GM23248 (cell line): Measurements from ENCODE around the gene RPAP2. TPM values are rescaled to one million over a fixed set of nuclear protein-coding genes. Genes with fewer than 3 reads are reported as not detected.
A peak's percentile ranks its signal among the peaks of the same experiment; 100 is the strongest.

Experiments
- DNase-seq: peaks from one replicate; pipeline ENCODE4 v3.0.0-alpha.2; 2015
- H2AFZ ChIP-seq: fragments of 200-600 bp; sonication (generic); 2 replicates; pipeline ENCODE4 v1.6.1; 2016; ENCODE audit warnings: antibody characterized with exemption
- H3F3A ChIP-seq: fragments of 200-600 bp; sonication (generic); 2 replicates; pipeline ENCODE4 v1.6.1; 2016; ENCODE audit warnings: mild to moderate bottlenecking, antibody characterized with exemption, mixed run types; ENCODE audit not compliant: insufficient read depth
- H3K27ac ChIP-seq: fragments of 200-600 bp; sonication (generic); 2 replicates; pipeline ENCODE4 v1.5.1; 2016; ENCODE audit warnings: mild to moderate bottlenecking
- H3K27me3 ChIP-seq: fragments of 200-600 bp; sonication (generic); replicated peaks from 2 replicates; pipeline ENCODE4 v1.6.1; 2016; ENCODE audit warnings: mild to moderate bottlenecking; ENCODE audit not compliant: insufficient read depth
- H3K36me3 ChIP-seq: fragments of 200-600 bp; sonication (generic); 2 replicates; pipeline ENCODE4 v1.6.1; 2016; ENCODE audit warnings: low read depth, mild to moderate bottlenecking
- H3K4me1 ChIP-seq: fragments of 200-600 bp; sonication (generic); 2 replicates; pipeline ENCODE4 v1.6.1; 2016; ENCODE audit warnings: mild to moderate bottlenecking; ENCODE audit not compliant: insufficient read depth
- H3K4me2 ChIP-seq: fragments of 200-600 bp; sonication (generic); one replicate; pipeline ENCODE4 v1.6.1; 2016; ENCODE audit warnings: mild to moderate bottlenecking; ENCODE audit not compliant: unreplicated experiment
- H3K4me3 ChIP-seq: fragments of 200-600 bp; sonication (generic); 2 replicates; pipeline ENCODE4 v1.5.1; 2016; ENCODE audit warnings: mild to moderate bottlenecking
- H3K79me2 ChIP-seq: fragments of 200-600 bp; sonication (generic); 2 replicates; pipeline ENCODE4 v1.6.1; 2016; ENCODE audit warnings: mild to moderate bottlenecking; ENCODE audit not compliant: insufficient read depth
- H3K9ac ChIP-seq: fragments of 200-600 bp; sonication (generic); 2 replicates; pipeline ENCODE4 v1.6.1; 2016; ENCODE audit warnings: mild to moderate bottlenecking
- H3K9me2 ChIP-seq: fragments of 200-600 bp; sonication (generic); 2 replicates; pipeline ENCODE4 v1.6.1; 2016; ENCODE audit warnings: mixed run types, mild to moderate bottlenecking, moderate library complexity; ENCODE audit not compliant: insufficient read depth
- H3K9me3 ChIP-seq: fragments of 200-600 bp; sonication (generic); one replicate; pipeline ENCODE4 v1.6.1; 2017; ENCODE audit warnings: low read depth
- H4K20me1 ChIP-seq: fragments of 200-600 bp; sonication (generic); 2 replicates; pipeline ENCODE4 v1.6.0; 2016; ENCODE audit not compliant: insufficient read depth
- EZH2 ChIP-seq: fragments of 200-600 bp; sonication (generic); IDR thresholded peaks from 2 replicates; pipeline ENCODE4 v1.6.1; 2018; ENCODE audit warnings: antibody characterized with exemption, mild to moderate bottlenecking; ENCODE audit not compliant: insufficient read depth, poor library complexity, severe bottlenecking
- EZH2phosphoT487 ChIP-seq: fragments of 200-600 bp; sonication (generic); IDR thresholded peaks from 2 replicates; pipeline ENCODE4 v1.6.1; 2018; ENCODE audit warnings: antibody characterized with exemption, moderate library complexity, mild to moderate bottlenecking, low read depth; ENCODE audit not compliant: insufficient read depth
- WGBS, 2 experiments: methylation state at CpG; one replicate each; pipeline ENCODE4 v1.1.6; 2015 to 2017; ENCODE audit warnings: low lambda C conversion rate in 2 of 2, low coverage in 1 of 2; ENCODE audit errors: missing lambda C conversion rate in 2 of 2; 5-methylcytosine and 5-hydroxymethylcytosine counted together
- in situ Hi-C: fragments of 300-500 bp; cut with MboI; formaldehyde crosslinking; loops from 2 replicates; pipeline ENCODE4 v1.15.0; 2020
- polyA plus RNA-seq: library from polyadenylated mRNA; unstranded; fragments of >200 nt; fragmentation: Nextera tagmentation; extraction: Ambion mirVana; gene quantifications from 2 replicates; pipeline ENCODE4 v1.2.1, GENCODE V29; 2016
- total RNA-seq: library from RNA; depleted of rRNA; stranded (reverse); fragments of >200 nt; shearing (Covaris generic); gene quantifications from 2 replicates; pipeline ENCODE4 v1.2.3, GENCODE V29; 2014

RPAP2 gene
- total and polyA plus RNA-seq, 2 experiments from 2014 or later: 17.4 to 25.8 TPM

- Histone ChIP-seq H3K27me3 (no peaks in the 10 kb centered on the region), H3K4me3 (no peak overlapping the region), H3K27ac (no peak overlapping the region), H3F3A (peaks cover 8% of the 10 kb centered on the region; the same call in 1 of the 2 replicates), H3K9ac (no peak overlapping the region), H2AFZ (no peak overlapping the region), H3K4me1 (no peaks in the 10 kb centered on the region), H3K9me3 (no peaks in the 10 kb centered on the region), H3K36me3 (peaks cover 11% of the 10 kb centered on the region; the same call in 1 of the 2 replicates), H4K20me1 (no peaks in the 10 kb centered on the region), H3K9me2 (no peaks in the 10 kb centered on the region), H3K79me2 (no peaks in the 10 kb centered on the region), H3K4me2 (no peak overlapping the region)
- TF ChIP-seq EZH2phosphoT487 (no peak), EZH2 (no peak)
- in situ Hi-C loops: loop anchor here (10.0 kb wide), 1 partner anchor 787 kb away; the partner anchor contains the start of gene CDC7
- 7% methylated on average over 3 of the region's 3 CpGs for WGBS, 2 experiments
- DNase-seq: peak; percentile 73
These were observed 7.4 kb upstream of the RPAP2 start for GRCh38 chr1:92291372-92291999.

- Histone ChIP-seq H3K27me3 (no peaks in the 10 kb centered on the region), H3K4me2 (peak overlapping the region; percentile 75), H3F3A (no peaks in the 10 kb centered on the region; the same call in 1 of the 2 replicates), H3K9me2 (no peaks in the 10 kb centered on the region), H3K9ac (peak overlapping the region; percentile 87), H3K36me3 (peaks cover 6% of the 10 kb centered on the region; the same call in 1 of the 2 replicates), H3K27ac (peak overlapping the region; percentile 77), H3K79me2 (peaks cover 50% of the 10 kb centered on the region), H3K4me1 (peaks cover 22% of the 10 kb centered on the region), H2AFZ (peak overlapping the region; percentile 94), H4K20me1 (no peaks in the 10 kb centered on the region), H3K4me3 (peak overlapping the region; percentile 87), H3K9me3 (no peaks in the 10 kb centered on the region)
- TF ChIP-seq EZH2: no peak
- no peak for TF ChIP-seq EZH2phosphoT487
- peak; percentile 52 for DNase-seq
- 13 to 15% methylated on average over 3 of the region's 3 CpGs for WGBS, 2 experiments
- in situ Hi-C loops: loop anchor here (10.0 kb wide), 1 partner anchor 793 kb away; the partner anchor contains the start of gene CDC7
These were observed 666 bp upstream of the RPAP2 start for GRCh38 chr1:92298213-92298572.

GRCh38 chr1:92299477-92300150, 755 bp downstream of the RPAP2 start:
- peaks cover 22% of the 10 kb centered on the region for H3K4me1 ChIP-seq
- no peaks in the 10 kb centered on the region for H3K27me3 ChIP-seq
- in situ Hi-C loops: loop anchor here (10.0 to 25.0 kb wide), 2 partner anchors 313 to 795 kb away; partner anchors contain the start of gene CDC7
- H2AFZ ChIP-seq: peak overlapping the region; percentile 94
- peaks cover 17% of the 10 kb centered on the region for H3K36me3 ChIP-seq
- H3F3A ChIP-seq: no peaks in the 10 kb centered on the region; the same call in 1 of the 2 replicates
- no peak for TF ChIP-seq EZH2
- no peak for TF ChIP-seq EZH2phosphoT487
- no peaks in the 10 kb centered on the region for H4K20me1 ChIP-seq
- peak overlapping the region; percentile 83 for H3K4me2 ChIP-seq
- no peaks in the 10 kb centered on the region for H3K9me3 ChIP-seq
- H3K79me2 ChIP-seq: peaks cover 50% of the 10 kb centered on the region
- peak overlapping the region; percentile 87 for H3K9ac ChIP-seq
- H3K27ac ChIP-seq: peak overlapping the region; percentile 77
- WGBS, 2 experiments: 42 to 45% methylated on average over 11 of the region's 11 CpGs
- peak; percentile 18 for DNase-seq
- no peaks in the 10 kb centered on the region for H3K9me2 ChIP-seq
- H3K4me3 ChIP-seq: peak overlapping the region; percentile 87

GRCh38 chr1:92301021-92301420, 2.2 kb downstream of the RPAP2 start:
- H3K27me3 ChIP-seq: no peaks in the 10 kb centered on the region
- H3K9me3 ChIP-seq: no peaks in the 10 kb centered on the region
- H4K20me1 ChIP-seq: no peaks in the 10 kb centered on the region
- no peak for DNase-seq
- H3K4me3 ChIP-seq: no peak overlapping the region
- peaks cover 50% of the 10 kb centered on the region for H3K79me2 ChIP-seq
- peaks cover 22% of the 10 kb centered on the region for H3K4me1 ChIP-seq
- no peak overlapping the region for H3K27ac ChIP-seq
- no peak overlapping the region for H3K9ac ChIP-seq
- no peaks in the 10 kb centered on the region for H3K9me2 ChIP-seq
- H3K36me3 ChIP-seq: peaks cover 21% of the 10 kb centered on the region
- H2AFZ ChIP-seq: no peak overlapping the region
- peak overlapping the region; percentile 83 for H3K4me2 ChIP-seq
- in situ Hi-C loops: loop anchor here (25.0 kb wide), 1 partner anchor 311 kb away; no protein-coding TSS in a partner anchor
- H3F3A ChIP-seq: no peaks in the 10 kb centered on the region; the same call in 1 of the 2 replicates
- TF ChIP-seq EZH2phosphoT487 (no peak), EZH2 (no peak)
- 89 to 93% methylated on average over 5 of the region's 5 CpGs for WGBS, 2 experiments
